Fibroblast of lung (primary cell): ENCODE measurements around the gene TNFRSF14. TPM values are rescaled to one million over a fixed set of nuclear protein-coding genes. Genes with fewer than 3 reads are reported as not detected.
"Not testable (repeated sequence)": the region's sequence is repeated elsewhere in the genome, so short reads cannot be mapped to it uniquely, and the experiment has no call there.

Experiments used
- DNase-seq, 2 donors: peaks; one replicate each; pipeline versions ENCODE4 v3.0.0 to v3.0.0-alpha.2; 2010; ENCODE audit warnings: low read depth in 2 of 2
- H2AFZ ChIP-seq: 2 replicates; pipeline ENCODE4 v1.5.1; 2012; ENCODE audit warnings: low read length, control low read depth, inconsistent platforms
- H3K27ac ChIP-seq: 2 replicates; pipeline ENCODE4 v1.5.1; 2011; ENCODE audit warnings: low read length, control low read depth; ENCODE audit not compliant: insufficient read depth
- H3K27me3 ChIP-seq: 2 replicates; pipeline ENCODE4 v1.5.1; 2011; ENCODE audit warnings: mild to moderate bottlenecking, low read length; ENCODE audit not compliant: control insufficient read depth, insufficient read depth
- H3K36me3 ChIP-seq: 2 replicates; pipeline ENCODE4 v1.5.1; 2011; ENCODE audit warnings: low read length; ENCODE audit not compliant: control insufficient read depth, insufficient read depth
- H3K4me1 ChIP-seq: 2 replicates; pipeline ENCODE4 v1.5.1; 2011; ENCODE audit warnings: low read length; ENCODE audit not compliant: control insufficient read depth, insufficient read depth; ENCODE audit errors: extremely low read depth
- H3K4me2 ChIP-seq: 2 replicates; pipeline ENCODE4 v1.5.1; 2011; ENCODE audit warnings: low read length, control low read depth; ENCODE audit not compliant: insufficient read depth; ENCODE audit errors: extremely low read depth
- H3K4me3 ChIP-seq, 4 experiments: fragments of 200-600 bp in 1 of 4; sonication (generic) in 1 of 4; replicated peaks in 1 of 4; 2 replicates each; pipeline ENCODE4 v1.5.1; 2011 to 2016; ENCODE audit warnings: low read length in 4 of 4, low read depth in 3 of 4, mild to moderate bottlenecking in 3 of 4, control low read depth in 2 of 4, inconsistent platforms in 1 of 4, mixed read lengths in 1 of 4; ENCODE audit not compliant: insufficient read depth in 1 of 4; ENCODE audit errors: control extremely low read depth in 1 of 4
- H3K79me2 ChIP-seq: 2 replicates; pipeline ENCODE4 v1.5.1; 2012; ENCODE audit warnings: mild to moderate bottlenecking, low read length, inconsistent platforms; ENCODE audit not compliant: control insufficient read depth, insufficient read depth
- H3K9ac ChIP-seq: 2 replicates; pipeline ENCODE4 v1.5.1; 2011; ENCODE audit warnings: mild to moderate bottlenecking, low read length, control low read depth; ENCODE audit not compliant: insufficient read depth
- H3K9me3 ChIP-seq: 2 replicates; pipeline ENCODE4 v1.5.1; 2012; ENCODE audit warnings: low read depth, low read length; ENCODE audit not compliant: control insufficient read depth, insufficient read depth
- H4K20me1 ChIP-seq: 2 replicates; pipeline ENCODE4 v1.5.1; 2011; ENCODE audit warnings: low read length; ENCODE audit not compliant: control insufficient read depth, insufficient read depth; ENCODE audit errors: extremely low read depth
- EZH2 ChIP-seq: IDR thresholded peaks from 2 replicates; pipeline ENCODE4 v1.5.1; 2012; ENCODE audit warnings: low read length, control low read depth, mild to moderate bottlenecking; ENCODE audit errors: missing control alignments
- polyA plus RNA-seq, 2 donors: library from polyadenylated mRNA; depleted of rRNA in 1 of 2; stranded (reverse) in 1 of 2; unstranded in 1 of 2; fragments of >200 nt; gene quantifications; 2 replicates each; pipeline ENCODE4 v1.2.1, GENCODE V29; 2011 to 2012; ENCODE audit warnings: missing spikeins in 1 of 2
- total RNA-seq: library from RNA; depleted of rRNA; stranded (reverse); fragments of >200 nt; gene quantifications from 2 replicates; pipeline ENCODE4 v1.2.1, GENCODE V29; 2014
- TF ChIP-seq, protein P1 (sequence below), 2 donors: IDR thresholded peaks in 1 of 2; conservative IDR thresholded peaks in 1 of 2; 1 replicate in 1 of 2; 2 replicates in 1 of 2; pipeline ENCODE4 v1.5.1; 2011 to 2012; ENCODE audit warnings: low read length in 2 of 2, control low read depth in 1 of 2, inconsistent platforms in 1 of 2, low read depth in 1 of 2, mild to moderate bottlenecking in 1 of 2

TNFRSF14 gene
- total and polyA plus RNA-seq, 2 donors (not counting 1 experiment from before 2014, with no cell fraction given), result 15.2 to 85.0 TPM

GRCh38 chr1:2567083-2567679 lies 11.0 kb downstream of the TNFRSF14 start:
- no peaks in the 10 kb centered on the region for H3K4me1 ChIP-seq
- no peaks in the 10 kb centered on the region for H4K20me1 ChIP-seq
- no peak overlapping the region for H3K27ac ChIP-seq
- H3K9ac ChIP-seq, result no peak overlapping the region
- H3K4me2 ChIP-seq, result no peak overlapping the region
- DNase-seq, result no peak
- no peak overlapping the region for H3K4me3 ChIP-seq
- no peaks in the 10 kb centered on the region for H3K36me3 ChIP-seq
- no peak for TF ChIP-seq EZH2
- TF ChIP-seq, protein P1, sequence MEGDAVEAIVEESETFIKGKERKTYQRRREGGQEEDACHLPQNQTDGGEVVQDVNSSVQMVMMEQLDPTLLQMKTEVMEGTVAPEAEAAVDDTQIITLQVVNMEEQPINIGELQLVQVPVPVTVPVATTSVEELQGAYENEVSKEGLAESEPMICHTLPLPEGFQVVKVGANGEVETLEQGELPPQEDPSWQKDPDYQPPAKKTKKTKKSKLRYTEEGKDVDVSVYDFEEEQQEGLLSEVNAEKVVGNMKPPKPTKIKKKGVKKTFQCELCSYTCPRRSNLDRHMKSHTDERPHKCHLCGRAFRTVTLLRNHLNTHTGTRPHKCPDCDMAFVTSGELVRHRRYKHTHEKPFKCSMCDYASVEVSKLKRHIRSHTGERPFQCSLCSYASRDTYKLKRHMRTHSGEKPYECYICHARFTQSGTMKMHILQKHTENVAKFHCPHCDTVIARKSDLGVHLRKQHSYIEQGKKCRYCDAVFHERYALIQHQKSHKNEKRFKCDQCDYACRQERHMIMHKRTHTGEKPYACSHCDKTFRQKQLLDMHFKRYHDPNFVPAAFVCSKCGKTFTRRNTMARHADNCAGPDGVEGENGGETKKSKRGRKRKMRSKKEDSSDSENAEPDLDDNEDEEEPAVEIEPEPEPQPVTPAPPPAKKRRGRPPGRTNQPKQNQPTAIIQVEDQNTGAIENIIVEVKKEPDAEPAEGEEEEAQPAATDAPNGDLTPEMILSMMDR (conservative IDR thresholded peaks at IDR 0.05 in 1 of 2, IDR thresholded peaks at IDR 0.05 in 1 of 2; ENCODE audit: low read depth in 1 of 2, low read length in 2 of 2), result no peak
- H3K79me2 ChIP-seq, result no peaks in the 10 kb centered on the region
- no peaks in the 10 kb centered on the region for H3K9me3 ChIP-seq
- H3K27me3 ChIP-seq, result no peaks in the 10 kb centered on the region
- no peak overlapping the region for H2AFZ ChIP-seq

GRCh38 chr1:2568187-2568816 lies 12.1 kb downstream of the TNFRSF14 start:
- not testable (repeated sequence) for DNase-seq, H3K27ac ChIP-seq, H3K36me3 ChIP-seq, H4K20me1 ChIP-seq, H3K79me2 ChIP-seq, H3K9ac ChIP-seq, H2AFZ ChIP-seq, H3K9me3 ChIP-seq, H3K27me3 ChIP-seq, H3K4me2 ChIP-seq, H3K4me3 ChIP-seq, H3K4me1 ChIP-seq

DNA sequence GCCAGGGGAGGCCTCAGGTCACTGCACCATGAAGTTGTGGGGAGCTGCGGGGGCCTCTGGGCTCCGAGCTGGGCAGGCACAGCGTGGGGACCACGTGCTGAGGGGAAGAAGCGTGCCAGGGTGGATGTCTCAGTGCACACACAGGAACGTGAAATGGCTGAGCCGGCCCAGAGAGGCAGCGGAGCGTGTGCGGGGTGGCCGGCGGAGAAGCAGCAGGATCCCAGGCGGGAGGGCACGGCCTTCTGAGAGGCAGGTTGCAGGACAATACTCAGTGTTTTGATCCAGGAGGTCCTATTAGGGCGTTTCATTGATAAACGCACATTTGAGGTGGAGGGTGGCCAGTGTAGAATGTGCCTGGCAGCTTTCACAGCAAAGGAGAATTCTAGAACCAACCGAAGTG lies 12.9 kb downstream of the TNFRSF14 start:
- Histone ChIP-seq H3K4me1 (no peaks in the 10 kb centered on the region), H3K36me3 (no peaks in the 10 kb centered on the region), H2AFZ (no peak overlapping the region), H3K27me3 (peaks cover 3% of the 10 kb centered on the region), H3K27ac (no peak overlapping the region), H4K20me1 (no peaks in the 10 kb centered on the region), H3K79me2 (no peaks in the 10 kb centered on the region), H3K9me3 (no peaks in the 10 kb centered on the region), H3K4me2 (no peak overlapping the region), H3K9ac (no peak overlapping the region), H3K4me3 (no peak overlapping the region)
- no peak for DNase-seq
- TF ChIP-seq, protein P1 (conservative IDR thresholded peaks at IDR 0.05 in 1 of 2, IDR thresholded peaks at IDR 0.05 in 1 of 2; ENCODE audit: low read depth in 1 of 2, low read length in 2 of 2), result no peak
- no peak for TF ChIP-seq EZH2

DNA sequence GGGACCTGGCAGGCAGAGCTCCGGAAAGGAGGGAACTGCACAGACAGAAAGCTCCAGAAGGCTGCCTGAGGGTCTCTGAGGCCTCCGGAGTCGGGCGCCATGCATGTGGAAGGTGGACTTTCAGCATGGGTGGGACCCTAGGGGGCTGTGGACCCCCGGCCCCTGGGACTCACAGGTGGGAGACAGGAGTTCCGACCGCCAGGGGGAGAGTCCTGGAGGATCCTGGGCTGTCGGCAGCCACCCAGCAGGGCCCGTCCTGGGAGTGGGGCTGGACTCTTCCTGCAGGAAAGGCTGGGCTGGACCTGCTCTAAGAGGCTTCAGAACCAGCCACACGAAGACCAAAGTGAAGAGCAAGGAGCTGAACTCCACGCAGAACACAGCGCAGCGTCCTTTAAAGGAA lies 13.5 kb downstream of the TNFRSF14 start:
- not testable (repeated sequence) for DNase-seq, H3K36me3 ChIP-seq

More for the DNA sequence above, 13.5 kb downstream of the TNFRSF14 start:
- not testable (repeated sequence) for H3K79me2 ChIP-seq, H2AFZ ChIP-seq, H3K4me3 ChIP-seq, H3K4me2 ChIP-seq, H3K27ac ChIP-seq, H3K4me1 ChIP-seq, H4K20me1 ChIP-seq, H3K9ac ChIP-seq, H3K27me3 ChIP-seq, H3K9me3 ChIP-seq
